MCF 10A (cell line): ENCODE results near the gene ISOC2. TPM values are rescaled to one million over a fixed set of nuclear protein-coding genes. Genes with fewer than 3 reads are reported as not detected.

Experiments
- BruUV-seq: library from RNA; stranded (reverse); fragments of 400-500 nt; replicated peaks from 2 replicates; lab custom pipeline; 2021; lab: Mats Ljungman, UMichigan
- CTCF ChIA-PET: fragments of 300-600 bp; sonication (Branson Sonifier 250); formaldehyde crosslinking; extraction: SDS; loops from one replicate; lab custom pipeline; 2021; ENCODE audit warnings: antibody characterized with exemption, inconsistent platforms; lab: Yijun Ruan, JAX
- POLR2A ChIA-PET: fragments of 300-600, 350-650 bp; sonication (Branson Sonifier 250); formaldehyde crosslinking; extraction: SDS; loops from one replicate; lab custom pipeline; 2020; ENCODE audit warnings: antibody characterized with exemption, inconsistent platforms; lab: Yijun Ruan, JAX
- DNase-seq: peaks from one replicate; pipeline ENCODE4 v3.0.0-alpha.2; 2018; ENCODE audit not compliant: unreplicated experiment
- H3K27ac Mint-ChIP-seq: one replicate; pipeline ENCODE4 v1.8.0; 2022; ENCODE audit warnings: mild to moderate bottlenecking, low read depth, mixed read lengths; ENCODE audit not compliant: unreplicated experiment
- H3K27me3 Mint-ChIP-seq: one replicate; pipeline ENCODE4 v1.8.0; 2022; ENCODE audit warnings: mixed read lengths; ENCODE audit not compliant: insufficient read depth, unreplicated experiment
- H3K36me3 Mint-ChIP-seq: one replicate; pipeline ENCODE4 v1.8.0; 2022; ENCODE audit warnings: mild to moderate bottlenecking, moderate library complexity, mixed read lengths; ENCODE audit not compliant: insufficient read depth, unreplicated experiment
- H3K4me1 Mint-ChIP-seq: one replicate; pipeline ENCODE4 v1.8.0; 2022; ENCODE audit warnings: mixed read lengths; ENCODE audit not compliant: insufficient read depth, unreplicated experiment
- H3K4me3 Mint-ChIP-seq: one replicate; pipeline ENCODE4 v1.8.0; 2022; ENCODE audit warnings: mild to moderate bottlenecking, moderate library complexity, mixed read lengths; ENCODE audit not compliant: unreplicated experiment
- H3K9me3 Mint-ChIP-seq: one replicate; pipeline ENCODE4 v1.8.0; 2022; ENCODE audit warnings: mixed read lengths; ENCODE audit not compliant: unreplicated experiment
- CTCF ChIP-seq: fragments of 200-600 bp; IDR thresholded peaks from one replicate; pipeline ENCODE4 v1.8.0; 2022; ENCODE audit warnings: antibody characterized with exemption, mild to moderate bottlenecking; ENCODE audit not compliant: unreplicated experiment
- intact Hi-C: fragments of 100-400 bp; cut with micrococcal nuclease; formaldehyde crosslinking; loops from 2 replicates; pipeline ENCODE4 v1.14.1; 2022
- total RNA-seq: library from RNA; stranded (reverse); gene quantifications from 2 replicates; pipeline ENCODE4 v1.2.3, GENCODE V29; 2022

Gene ISOC2
- total RNA-seq, 1 experiment from 2014 or later: 59.9 TPM

- H3K9me3 Mint-ChIP-seq: no peaks in the 10 kb centered on the region
- H3K27ac Mint-ChIP-seq: peak overlapping the region; percentile 99
- peaks cover 66% of the 10 kb centered on the region for H3K36me3 Mint-ChIP-seq
- peaks cover 21% of the 10 kb centered on the region for H3K4me1 Mint-ChIP-seq
- H3K4me3 Mint-ChIP-seq: peak overlapping the region; percentile 94
- ChIA-PET POLR2A (interaction anchor here (0.7 to 6.1 kb wide), 10 partner anchors 12 to 266 kb away, joined by 3 to 57 read pairs (median 9); partner anchors contain the start of genes KMT5C, PPP6R1, RPL28 and TMEM238), CTCF (interaction anchor here (1.1 to 1.9 kb wide), 3 partner anchors 61 to 265 kb away, joined by 5 read pairs; no protein-coding TSS in a partner anchor)
- no peak for DNase-seq
- no TSS peak for BruUV-seq
- H3K27me3 Mint-ChIP-seq: no peaks in the 10 kb centered on the region
- intact Hi-C loops: no loop called here
- no peak for TF ChIP-seq CTCF
These were observed 55.2 kb downstream of the ISOC2 start for GRCh38 chr19:55406091-55406825.

- intact Hi-C loops: no loop called here
- DNase-seq: no peak
- H3K27me3 Mint-ChIP-seq: no peaks in the 10 kb centered on the region
- peaks cover 66% of the 10 kb centered on the region for H3K36me3 Mint-ChIP-seq
- ChIA-PET CTCF (interaction anchor here (0.5 to 1.9 kb wide), 6 partner anchors 62 to 1014 kb away, joined by 3 to 5 read pairs (median 4); no protein-coding TSS in a partner anchor), POLR2A (interaction anchor here (0.7 to 6.1 kb wide), 4 partner anchors 17 to 265 kb away, joined by 3 to 57 read pairs (median 30); partner anchors contain the start of genes KMT5C, RPL28 and TMEM238)
- BruUV-seq: no TSS peak
- H3K9me3 Mint-ChIP-seq: no peaks in the 10 kb centered on the region
- no peak for TF ChIP-seq CTCF
- peak overlapping the region; percentile 99 for H3K27ac Mint-ChIP-seq
- peak overlapping the region; percentile 94 for H3K4me3 Mint-ChIP-seq
- H3K4me1 Mint-ChIP-seq: peaks cover 21% of the 10 kb centered on the region
These were observed 55.8 kb downstream of the ISOC2 start for GRCh38 chr19:55405638-55406037.

Other genes starting within 250 kb of the ISOC2 start
- gene TMEM86B, start 232.9 kb downstream of the ISOC2 start, total RNA-seq: 4.2 and 4.7 TPM in 2 replicates
- 70.6 and 78.9 TPM in 2 replicates for gene PPP6R1, start 202.6 kb downstream of the ISOC2 start, total RNA-seq
- 49.2 and 53.1 TPM in 2 replicates for gene HSPBP1, start 181.5 kb downstream of the ISOC2 start, total RNA-seq
- 3.8 and 5.1 TPM in 2 replicates for gene BRSK1, start 177.6 kb downstream of the ISOC2 start, total RNA-seq
- gene TMEM150B, start 136.3 kb downstream of the ISOC2 start, total RNA-seq: not detected in 2 replicates
- 12.9 and 16.8 TPM in 2 replicates for gene KMT5C, start 121.8 kb downstream of the ISOC2 start, total RNA-seq
- 0.33 and 0.93 TPM in 2 replicates for gene COX6B2, start 106.9 kb downstream of the ISOC2 start, total RNA-seq
- not detected in 2 replicates for gene GARIN5B, start 98.4 kb downstream of the ISOC2 start, total RNA-seq
- 4.2 TPM in 2 replicates for gene IL11, start 91.2 kb downstream of the ISOC2 start, total RNA-seq
- 0.58 and 0.59 TPM in 2 replicates for gene TMEM190, start 84.8 kb downstream of the ISOC2 start, total RNA-seq
- gene TMEM238, start 77.3 kb downstream of the ISOC2 start, total RNA-seq: 10.6 and 14.9 TPM in 2 replicates
- 2,816 and 2,868 TPM in 2 replicates for gene RPL28, start 75.7 kb downstream of the ISOC2 start, total RNA-seq
- gene UBE2S, start 53.9 kb downstream of the ISOC2 start, total RNA-seq: 331 and 345 TPM in 2 replicates
- not detected in 2 replicates for gene SHISA7, start 18.3 kb downstream of the ISOC2 start, total RNA-seq
- 0.23 and 0.32 TPM in 2 replicates for gene C19orf85, start 3.1 kb upstream of the ISOC2 start, total RNA-seq
- gene ZNF628, start 15.0 kb upstream of the ISOC2 start, total RNA-seq: 6.2 and 12.1 TPM in 2 replicates
- 16.6 and 22.8 TPM in 2 replicates for gene NAT14, start 23.5 kb upstream of the ISOC2 start, total RNA-seq
- gene SSC5D, start 26.8 kb upstream of the ISOC2 start, total RNA-seq: 0.33 and 0.59 TPM in 2 replicates
- not detected in 2 replicates for gene SBK2, start 75.5 kb upstream of the ISOC2 start, total RNA-seq
- not detected in 2 replicates for gene SBK3, start 83.9 kb upstream of the ISOC2 start, total RNA-seq
- gene ZNF579, start 119.2 kb upstream of the ISOC2 start, total RNA-seq: 11.6 and 12.6 TPM in 2 replicates
- 13.5 and 16.3 TPM in 2 replicates for gene FIZ1, start 137.9 kb upstream of the ISOC2 start, total RNA-seq
- 15.7 and 17.6 TPM in 2 replicates for gene ZNF524, start 138.6 kb upstream of the ISOC2 start, total RNA-seq
- gene ZNF865, start 144.0 kb upstream of the ISOC2 start, total RNA-seq: 12.2 and 12.7 TPM in 2 replicates
- 2.7 and 3.1 TPM in 2 replicates for gene ZNF784, start 162.9 kb upstream of the ISOC2 start, total RNA-seq
- gene ZNF580, start 179.4 kb upstream of the ISOC2 start, total RNA-seq: 38.9 and 44.9 TPM in 2 replicates
- gene ZNF581, start 182.0 kb upstream of the ISOC2 start, total RNA-seq: 22.3 and 25.7 TPM in 2 replicates
- gene CCDC106, start 186.6 kb upstream of the ISOC2 start, total RNA-seq: 2.3 and 2.5 TPM in 2 replicates
- 220 and 280 TPM in 2 replicates for gene U2AF2, start 193.4 kb upstream of the ISOC2 start, total RNA-seq
- gene EPN1, start 213.6 kb upstream of the ISOC2 start, total RNA-seq: 102 and 123 TPM in 2 replicates